A549 (cell line): Measurements from ENCODE around the gene ESR2. TPM values are rescaled to one million over a fixed set of nuclear protein-coding genes. Genes with fewer than 3 reads are reported as not detected.
A peak's percentile ranks its signal among the peaks of the same experiment; 100 is the strongest.

Source experiments
- ATAC-seq, 2 experiments: fragments of 200-7000 bp in 1 of 2; fragments of >200 bp in 1 of 2; cut with Nextera tagmentation in 1 of 2; cut with Tn5 transposase in 1 of 2; 3 replicates each; pipeline versions ENCODE4 v1.8.0 to v1.9.1; 2018 to 2020; ENCODE audit warnings: mild to moderate bottlenecking in 1 of 2, moderate library complexity in 1 of 2
- CTCF ChIA-PET: fragments of 300-600 bp; sonication (Branson Sonifier 250); formaldehyde crosslinking; extraction: SDS; loops from one replicate; lab custom pipeline; 2021; ENCODE audit warnings: antibody characterized with exemption, inconsistent platforms; lab: Yijun Ruan, JAX
- POLR2A ChIA-PET: fragments of 350-600 bp; formaldehyde crosslinking; extraction: SDS; loops from one replicate; lab custom pipeline; 2021; ENCODE audit warnings: antibody characterized with exemption, inconsistent platforms; lab: Yijun Ruan, JAX
- DNase-seq, 2 experiments: peaks; one replicate each; pipeline versions ENCODE4 v3.0.0 to v3.0.0-alpha.2; 2011 to 2016; ENCODE audit warnings: low read depth in 1 of 2, low spot score in 1 of 2
- FAIRE-seq: peaks from 2 replicates; lab custom pipeline; 2011; peaks lifted over from hg19 to GRCh38; lab: Jason Lieb, UNC
- H3K27ac ChIP-seq, 2 experiments: fragments of >200 bp; sonication (Bioruptor Twin); formaldehyde crosslinking; 3 replicates each; pipeline ENCODE4 v1.5.1; 2016 to 2017
- H3K4me1 ChIP-seq: fragments of >200 bp; sonication (Bioruptor Twin); formaldehyde crosslinking; 3 replicates; pipeline ENCODE4 v1.6.1; 2016
- H3K4me2 ChIP-seq: fragments of >200 bp; sonication (Bioruptor Twin); formaldehyde crosslinking; 3 replicates; pipeline ENCODE4 v1.6.1; 2016
- H3K4me3 ChIP-seq: fragments of >200 bp; sonication (Bioruptor Twin); formaldehyde crosslinking; 3 replicates; pipeline ENCODE4 v1.5.1; 2016
- H3K9me3 ChIP-seq: fragments of >200 bp; sonication (Bioruptor Twin); formaldehyde crosslinking; 3 replicates; pipeline ENCODE4 v1.6.1; 2016
- ATOH8 ChIP-seq: fragments of 250-450 bp; sonication (Bioruptor Pico); IDR thresholded peaks from 2 replicates; pipeline ENCODE4 v1.5.0; 2020; ENCODE audit warnings: low read depth, mild to moderate bottlenecking, moderate library complexity
- CBX8 ChIP-seq: fragments of 200-600 bp; sonication (generic); IDR thresholded peaks from 2 replicates; pipeline ENCODE4 v1.6.1; 2016
- CHD2 ChIP-seq: fragments of 150-350 bp; IDR thresholded peaks from 2 replicates; pipeline ENCODE4 v1.6.1; 2014; ENCODE audit warnings: low read length; ENCODE audit not compliant: partially characterized antibody
- ELK1 ChIP-seq: fragments of 150-350 bp; IDR thresholded peaks from 2 replicates; pipeline ENCODE4 v1.6.1; 2014; ENCODE audit warnings: low read depth, mild to moderate bottlenecking, low read length
- ESRRA ChIP-seq: fragments of 150-350 bp; IDR thresholded peaks from 2 replicates; pipeline ENCODE4 v1.6.1; 2014; ENCODE audit warnings: mild to moderate bottlenecking, low read length, borderline replicate concordance
- GATA3 ChIP-seq: IDR thresholded peaks from 2 replicates; pipeline ENCODE4 v1.6.1; 2012; ENCODE audit warnings: borderline replicate concordance
- HES2 ChIP-seq: fragments of >200 bp; sonication (Bioruptor Twin); formaldehyde crosslinking; IDR thresholded peaks from 2 replicates; pipeline ENCODE4 v1.6.1; 2016
- HEYL ChIP-seq: fragments of 250-450 bp; sonication (Bioruptor Pico); IDR thresholded peaks from 2 replicates; pipeline ENCODE4 v1.8.0; 2021; ENCODE audit warnings: mild to moderate bottlenecking, moderate library complexity
- HMGXB4 ChIP-seq: fragments of 250-450 bp; sonication (Bioruptor Pico); IDR thresholded peaks from 2 replicates; pipeline ENCODE4 v1.5.0; 2021; ENCODE audit warnings: mild to moderate bottlenecking, moderate library complexity, borderline replicate concordance
- HOXA7 ChIP-seq: fragments of 250-450 bp; sonication (Bioruptor Pico); IDR thresholded peaks from 2 replicates; pipeline ENCODE4 v1.5.0; 2020; ENCODE audit warnings: mild to moderate bottlenecking, moderate library complexity
- HOXB13 ChIP-seq: fragments of 250-450 bp; sonication (Bioruptor Pico); IDR thresholded peaks from 2 replicates; pipeline ENCODE4 v1.5.0; 2020; ENCODE audit warnings: low read depth, mild to moderate bottlenecking, moderate library complexity
- HOXB5 ChIP-seq: fragments of 250-450 bp; sonication (Bioruptor Pico); IDR thresholded peaks from 2 replicates; pipeline ENCODE4 v1.5.0; 2020; ENCODE audit warnings: mild to moderate bottlenecking, moderate library complexity
- JUN ChIP-seq, 2 experiments: fragments of >200 bp; sonication (Bioruptor Twin); formaldehyde crosslinking; IDR thresholded peaks; 2 replicates in 1 of 2; 3 replicates in 1 of 2; pipeline ENCODE4 v1.6.1; 2016 to 2017
- MAFK ChIP-seq: fragments of 450-650 bp; IDR thresholded peaks from 2 replicates; pipeline ENCODE4 v1.6.1; 2014; ENCODE audit not compliant: partially characterized antibody
- MAZ ChIP-seq: fragments of 150-350 bp; IDR thresholded peaks from 2 replicates; pipeline ENCODE4 v1.6.1; 2014; ENCODE audit warnings: antibody characterized with exemption, low read depth, low read length, borderline replicate concordance
- NR3C1 ChIP-seq: fragments of >200 bp; sonication (Bioruptor Twin); formaldehyde crosslinking; IDR thresholded peaks from 3 replicates; pipeline ENCODE4 v1.6.1; 2017
- POLR2A ChIP-seq: IDR thresholded peaks from 2 replicates; pipeline ENCODE4 v1.6.1; 2012; ENCODE audit warnings: mild to moderate bottlenecking, low read length
- POLR2AphosphoS2 ChIP-seq: conservative IDR thresholded peaks from 2 replicates; pipeline ENCODE4 v1.6.1; 2012; ENCODE audit warnings: low read length, improper control_type of control experiment, inconsistent platforms
- RARB ChIP-seq: fragments of 250-450 bp; sonication (Bioruptor Pico); IDR thresholded peaks from 2 replicates; pipeline ENCODE4 v1.8.0; 2021; ENCODE audit warnings: mild to moderate bottlenecking, moderate library complexity
- RCOR1 ChIP-seq: fragments of 150-350 bp; IDR thresholded peaks from 2 replicates; pipeline ENCODE4 v1.6.1; 2014; ENCODE audit warnings: antibody characterized with exemption, low read length, low read depth
- SMC3 ChIP-seq: fragments of >200 bp; sonication (Bioruptor Twin); formaldehyde crosslinking; IDR thresholded peaks from 3 replicates; pipeline ENCODE4 v1.6.1; 2018; ENCODE audit warnings: inconsistent platforms
- WGBS: methylation state at CpG from one replicate; pipeline ENCODE4 v1.1.6; 2017; ENCODE audit errors: missing lambda C conversion rate; 5-methylcytosine and 5-hydroxymethylcytosine counted together
- polyA plus RNA-seq, 4 experiments: library from polyadenylated mRNA; depleted of rRNA in 3 of 4; stranded (reverse); fragments of >200 nt; fragmentation: RNase III in 1 of 4; extraction: RNeasy Plus Mini Kit Qiagen cat#74134 plus additional on column Dnase treatment in 1 of 4; gene quantifications; 2 replicates in 3 of 4; 3 replicates in 1 of 4; pipeline ENCODE4 v1.2.3, GENCODE V29; 2011 to 2017

The ESR2 gene
- polyA plus RNA-seq, 2 of the 4 experiments (the other 2 are of a cell fraction): 0.05 to 0.06 TPM

GRCh38 chr14:64190974-64191502 lies 103.1 kb downstream of the ESR2 start:
- ATAC-seq (no peak), FAIRE-seq (no peak), DNase-seq (no peak)
- Histone ChIP-seq H3K9me3 (no peaks in the 10 kb centered on the region), H3K27ac (no peak overlapping the region), H3K4me3 (no peak overlapping the region), H3K4me1 (peaks cover 24% of the 10 kb centered on the region), H3K4me2 (no peak overlapping the region)
- WGBS: 91% methylated on average over 3 of the region's 3 CpGs
- CTCF ChIA-PET: interaction anchor here (1.0 to 1.5 kb wide), 3 partner anchors 10 to 114 kb away, joined by 3 to 4 read pairs (median 3); no protein-coding TSS in a partner anchor
- POLR2A ChIA-PET: no interaction called here
- no peak for TF ChIP-seq POLR2A
- no peak for TF ChIP-seq ELK1

GRCh38 chr14:64187331-64187730 lies 106.8 kb downstream of the ESR2 start:
- H3K9me3 ChIP-seq: no peaks in the 10 kb centered on the region
- H3K4me2 ChIP-seq: no peak overlapping the region
- no peak for TF ChIP-seq HEYL (CRISPR knock-in tag)
- TF ChIP-seq RARB (CRISPR knock-in tag): no peak
- no peak for TF ChIP-seq SMC3
- TF ChIP-seq RCOR1: no peak
- TF ChIP-seq, all 56 proteins: peak for 0
- 67% methylated on average over 3 of the region's 3 CpGs for WGBS
- POLR2A ChIA-PET: no interaction called here
- no peak for ATAC-seq
- no peak overlapping the region for H3K27ac ChIP-seq
- no peak for FAIRE-seq
- peaks cover 8% of the 10 kb centered on the region for H3K4me1 ChIP-seq
- CTCF ChIA-PET: interaction anchor here (0.7 kb wide), 1 partner anchor 10 kb away, joined by 4 read pairs; no protein-coding TSS in a partner anchor
- DNase-seq: no peak
- no peak overlapping the region for H3K4me3 ChIP-seq

GRCh38 chr14:64186231-64187129 lies 107.7 kb downstream of the ESR2 start:
- no peak for FAIRE-seq
- Histone ChIP-seq H3K4me3 (no peak overlapping the region), H3K4me2 (no peak overlapping the region), H3K4me1 (no peaks in the 10 kb centered on the region)
- TF ChIP-seq MAFK: no peak
- TF ChIP-seq JUN (IDR thresholded peaks at IDR 0.05): no peak
- TF ChIP-seq, all 56 proteins: peak for 0
- 91% methylated on average over 12 of the region's 12 CpGs for WGBS
- no peaks in the 10 kb centered on the region for H3K9me3 ChIP-seq
- ATAC-seq (no peak), DNase-seq (no peak)
- no peak overlapping the region for H3K27ac ChIP-seq
- POLR2A ChIA-PET: no interaction called here
- CTCF ChIA-PET: interaction anchor here (0.7 to 0.9 kb wide), 2 partner anchors 9 kb away, joined by 4 read pairs; no protein-coding TSS in a partner anchor

- no peak overlapping the region for H3K4me3 ChIP-seq
- H3K4me2 ChIP-seq: no peak overlapping the region
- ATAC-seq: no peak
- no peak overlapping the region for H3K27ac ChIP-seq
- WGBS: 62% methylated on average over 1 of the region's 1 CpG
- POLR2A ChIA-PET: no interaction called here
- CTCF ChIA-PET: no interaction called here
- no peak for FAIRE-seq
- H3K9me3 ChIP-seq: no peaks in the 10 kb centered on the region
- H3K4me1 ChIP-seq: no peaks in the 10 kb centered on the region
- TF ChIP-seq POLR2AphosphoS2 (no peak), MAFK (peak; percentile 58)
- TF ChIP-seq, all 56 proteins: peak for 1
- no peak for DNase-seq
These were observed 109.0 kb downstream of the ESR2 start for GRCh38 chr14:64185184-64185583.

GRCh38 chr14:64184103-64184729 lies 110.0 kb downstream of the ESR2 start:
- Histone ChIP-seq H3K4me3 (no peak overlapping the region), H3K4me1 (no peaks in the 10 kb centered on the region), H3K27ac (no peak overlapping the region), H3K9me3 (no peaks in the 10 kb centered on the region), H3K4me2 (no peak overlapping the region)
- 94% methylated on average over 7 of the region's 7 CpGs for WGBS
- DNase-seq (no peak), ATAC-seq (no peak), FAIRE-seq (no peak)
- ChIA-PET POLR2A (no interaction called here), CTCF (interaction anchor here (1.6 kb wide), 1 partner anchor 12 kb away, joined by 3 read pairs; no protein-coding TSS in a partner anchor)
- TF ChIP-seq POLR2A (no peak), HES2 (no peak), NR3C1 (no peak), CHD2 (no peak), HOXB13 (CRISPR knock-in tag) (no peak), ESRRA (no peak), CBX8 (no peak), MAZ (no peak), ATOH8 (no peak), HOXA7 (CRISPR knock-in tag) (no peak), GATA3 (no peak), HOXB5 (CRISPR knock-in tag) (no peak), HMGXB4 (CRISPR knock-in tag) (no peak)
